Spleen (tissue), 7 donors: ENCODE results near the gene PLEKHF1.

Experiments
- CTCF ChIP-seq, 11 experiments: fragments of 200-600 bp in 7 of 11; fragments of 450-650 bp in 4 of 11; sonication (generic) in 4 of 11; IDR thresholded peaks in 8 of 11; conservative IDR thresholded peaks in 3 of 11; 1 replicate in 7 of 11; 2 replicates in 4 of 11; pipeline versions ENCODE4 v1.4.0 to v1.8.0; 2016 to 2021; ENCODE audit warnings: antibody characterized with exemption in 11 of 11, inconsistent platforms in 4 of 11, mild to moderate bottlenecking in 1 of 11
- POLR2A ChIP-seq, 3 donors: fragments of 450-650 bp; IDR thresholded peaks; one replicate each; pipeline ENCODE4 v1.5.1; 2017; ENCODE audit warnings: antibody characterized with exemption in 3 of 3, mild to moderate bottlenecking in 1 of 3
- POLR2AphosphoS5 ChIP-seq, 3 donors: sonication (generic); formaldehyde crosslinking; IDR thresholded peaks; one replicate each; pipeline ENCODE4 v1.5.1; 2017; ENCODE audit warnings: antibody characterized with exemption in 3 of 3
- donor health status: DM: no; HTN: no; CAD: no; lungs with moderate emphysema.
- donor health status: DM: no; HTN: no; CAD: no.
- donor health status: DM: no; HTN: no; CAD: no.

- TF ChIP-seq CTCF (IDR thresholded peaks at IDR 0.05 in 8 of 11, conservative IDR thresholded peaks at IDR 0.05 in 3 of 11) (no peak), POLR2AphosphoS5 (IDR thresholded peaks at IDR 0.05) (peak in 2 of 3 donors; percentile 14 to 24), POLR2A (IDR thresholded peaks at IDR 0.05) (no peak)
Observed at GRCh38 chr19:29708554-29709439, 43.5 kb downstream of the PLEKHF1 start.
